Keratinocyte (primary cell): ENCODE data around the gene RASGEF1C.

ENCODE experiments used
- CTCF ChIP-seq, 3 experiments: IDR thresholded peaks in 1 of 3; conservative IDR thresholded peaks in 1 of 3; optimal IDR thresholded peaks in 1 of 3; 2 replicates in 2 of 3; 3 replicates in 1 of 3; pipeline versions ENCODE3 to v1.5.1; 2011; ENCODE audit warnings: low read length in 3 of 3, mild to moderate bottlenecking in 3 of 3, moderate library complexity in 2 of 3, control low read depth in 1 of 3, inconsistent platforms in 1 of 3; ENCODE audit not compliant: insufficient read depth in 2 of 3; ENCODE audit errors: extremely low read depth in 1 of 3
- EZH2 ChIP-seq: IDR thresholded peaks from one replicate; pipeline ENCODE4 v1.6.1; 2012; ENCODE audit warnings: inconsistent platforms, mild to moderate bottlenecking, low read length, moderate library complexity

GRCh38 chr5:180093241-180093640, 115.8 kb downstream of the RASGEF1C start:
- TF ChIP-seq EZH2 (no peak), CTCF (optimal IDR thresholded peaks at IDR 0.05 in 1 of 3, IDR thresholded peaks at IDR 0.05 in 1 of 3, conservative IDR thresholded peaks at IDR 0.05 in 1 of 3; ENCODE audit: extremely low read depth in 1 of 3, insufficient read depth in 2 of 3, low read length in 3 of 3) (no peak)
